Measurements from ENCODE around the gene C19orf33.
"Not testable (repeated sequence)": the region's sequence is repeated elsewhere in the genome, so short reads cannot be mapped to it uniquely, and the experiment has no call there.

The C19orf33 gene

GRCh38 chr19:38339011-38339410, 35.0 kb downstream of the C19orf33 start:
- not testable (repeated sequence) for DNase-seq (ENCODE audit: low spot score)

- no peak for DNase-seq (ENCODE audit: low spot score)
These were observed 36.9 kb downstream of the C19orf33 start for GRCh38 chr19:38340927-38341326.

GRCh38 chr19:38346837-38347236, 42.8 kb downstream of the C19orf33 start:
- DNase-seq (ENCODE audit: low spot score), result no peak

GRCh38 chr19:38350883-38351282, 46.8 kb downstream of the C19orf33 start:
- DNase-seq (ENCODE audit: low spot score), result no peak

GRCh38 chr19:38351865-38352395, 47.9 kb downstream of the C19orf33 start:
- no peak for DNase-seq (ENCODE audit: low spot score)

GRCh38 chr19:38352611-38353010, 48.6 kb downstream of the C19orf33 start:
- no peak for DNase-seq (ENCODE audit: low spot score)

Measured in ecto neural progenitor cell (in vitro differentiated cells).